ENCODE data around the gene ADAP1. TPM values are rescaled to one million over a fixed set of nuclear protein-coding genes. Genes with fewer than 3 reads are reported as not detected.
"Not testable (repeated sequence)": the region's sequence is repeated elsewhere in the genome, so short reads cannot be mapped to it uniquely, and the experiment has no call there.

Gene ADAP1
- total RNA-seq (2022) (65.6 and 77.6 TPM in 2 replicates), Bru-seq, nascent RNA (percentile 58 among the genes with signal in this experiment), BruChase-seq, experiment 1, labeled RNA remaining after a 2-hour chase (percentile 64 among the genes with signal in this experiment), BruChase-seq, experiment 2, labeled RNA remaining after a 6-hour chase (percentile 75 among the genes with signal in this experiment)
- long read RNA-seq, transcript ADAP1-201 (11 exons, 2,363 nt), result major isoform, 72 of 127 reads
- long read RNA-seq, transcript ADAP1-217 (11 exons, 2,118 nt), result minor isoform, 31 of 127 reads
- long read RNA-seq, partial matches to known transcripts, result 2 of 127 reads
- long read RNA-seq, other reads (novel, unspliced or antisense), result 19 of 127 reads

GRCh38 chr7:954330-955238 lies at the start of gene ADAP1:
Gene ADAP1, minus strand, starts transcription at chr7:954680. Its CDS starts 203 bp downstream, at chr7:954477.
- Mint-ChIP-seq H3K9me3 (ENCODE audit: unreplicated experiment) (no peaks in the 10 kb centered on the region), H3K4me1 (ENCODE audit: low read depth, unreplicated experiment) (no peaks in the 10 kb centered on the region), H3K27me3 (ENCODE audit: insufficient read depth, unreplicated experiment) (no peaks in the 10 kb centered on the region), H3K27ac (ENCODE audit: unreplicated experiment) (peak within 1 kb of the TSS; percentile 70), H3K4me3 (ENCODE audit: unreplicated experiment) (peak within 1 kb of the TSS; percentile 74), H3K36me3 (ENCODE audit: insufficient read depth, unreplicated experiment) (peaks cover 13% of the 10 kb centered on the region)
- TF ChIP-seq CTCF (IDR thresholded peaks at IDR 0.05; ENCODE audit: insufficient read depth in 1 of 2, low read depth in 1 of 2, low read length in 1 of 2, severe bottlenecking in 1 of 2, unreplicated experiment in 1 of 2), result peak in 1 of 2 experiments; percentile 32
- DNase-seq, result peak; percentile 52 to 87
- H3K36me3 ChIP-seq (ENCODE audit: control insufficient read depth, insufficient read depth, low read length), result no peaks in the 10 kb centered on the region
- no TSS peak for BruUV-seq (replicated peaks)
- peaks cover 18% of the 10 kb centered on the region for H3K4me1 ChIP-seq
- peak within 1 kb of the TSS; percentile 92 for H3K4me3 ChIP-seq (ENCODE audit: low read depth, low read length)
- intact Hi-C loops (cut with micrococcal nuclease; ENCODE audit: unreplicated experiment), result no loop called here
- ChIA-PET CTCF (no interaction called here), POLR2A (no interaction called here)
- H3K27me3 ChIP-seq (replicated peaks; ENCODE audit: control insufficient read depth, insufficient read depth, low read length), result no peaks in the 10 kb centered on the region
- no peaks in the 10 kb centered on the region for H3K9me3 ChIP-seq

GRCh38 chr7:1002445-1002844 lies 48.0 kb upstream of the ADAP1 start:
- H3K9me3 Mint-ChIP-seq (ENCODE audit: unreplicated experiment); BruUV-seq (replicated peaks); H3K27ac Mint-ChIP-seq (ENCODE audit: unreplicated experiment); POLR2A ChIA-PET; H3K27me3 ChIP-seq (replicated peaks; ENCODE audit: control insufficient read depth, insufficient read depth, low read length); H3K9me3 ChIP-seq; H3K4me1 Mint-ChIP-seq (ENCODE audit: low read depth, unreplicated experiment); H3K4me3 Mint-ChIP-seq (ENCODE audit: unreplicated experiment); H3K4me1 ChIP-seq; CTCF ChIA-PET; intact Hi-C loops (cut with micrococcal nuclease; ENCODE audit: unreplicated experiment); H3K27me3 Mint-ChIP-seq (ENCODE audit: insufficient read depth, unreplicated experiment); H3K36me3 ChIP-seq (ENCODE audit: control insufficient read depth, insufficient read depth, low read length); H3K4me3 ChIP-seq (ENCODE audit: low read depth, low read length); DNase-seq: not testable (repeated sequence)
- peaks cover 24% of the 10 kb centered on the region for H3K36me3 Mint-ChIP-seq (ENCODE audit: insufficient read depth, unreplicated experiment)

GRCh38 chr7:1002026-1002425 lies 47.5 kb upstream of the ADAP1 start:
- DNase-seq; H3K9me3 Mint-ChIP-seq (ENCODE audit: unreplicated experiment); H3K9me3 ChIP-seq; intact Hi-C loops (cut with micrococcal nuclease; ENCODE audit: unreplicated experiment); CTCF ChIA-PET; H3K4me3 Mint-ChIP-seq (ENCODE audit: unreplicated experiment); H3K27me3 ChIP-seq (replicated peaks; ENCODE audit: control insufficient read depth, insufficient read depth, low read length); POLR2A ChIA-PET; H3K27ac Mint-ChIP-seq (ENCODE audit: unreplicated experiment); H3K4me3 ChIP-seq (ENCODE audit: low read depth, low read length); H3K4me1 ChIP-seq; BruUV-seq (replicated peaks); H3K36me3 ChIP-seq (ENCODE audit: control insufficient read depth, insufficient read depth, low read length); H3K4me1 Mint-ChIP-seq (ENCODE audit: low read depth, unreplicated experiment); H3K27me3 Mint-ChIP-seq (ENCODE audit: insufficient read depth, unreplicated experiment): not testable (repeated sequence)
- peaks cover 27% of the 10 kb centered on the region for H3K36me3 Mint-ChIP-seq (ENCODE audit: insufficient read depth, unreplicated experiment)

GRCh38 chr7:1001069-1001770 lies 46.7 kb upstream of the ADAP1 start:
- H3K36me3 Mint-ChIP-seq (ENCODE audit: insufficient read depth, unreplicated experiment), result peaks cover 31% of the 10 kb centered on the region
- H3K27ac Mint-ChIP-seq (ENCODE audit: unreplicated experiment); H3K9me3 ChIP-seq; H3K36me3 ChIP-seq (ENCODE audit: control insufficient read depth, insufficient read depth, low read length); H3K4me3 Mint-ChIP-seq (ENCODE audit: unreplicated experiment); BruUV-seq (replicated peaks); H3K4me3 ChIP-seq (ENCODE audit: low read depth, low read length); H3K9me3 Mint-ChIP-seq (ENCODE audit: unreplicated experiment); intact Hi-C loops (cut with micrococcal nuclease; ENCODE audit: unreplicated experiment); H3K27me3 Mint-ChIP-seq (ENCODE audit: insufficient read depth, unreplicated experiment); POLR2A ChIA-PET; H3K27me3 ChIP-seq (replicated peaks; ENCODE audit: control insufficient read depth, insufficient read depth, low read length); H3K4me1 ChIP-seq; H3K4me1 Mint-ChIP-seq (ENCODE audit: low read depth, unreplicated experiment): not testable (repeated sequence)
- CTCF ChIA-PET, result interaction anchor here (0.6 kb wide), 1 partner anchor 473 kb away, joined by 7 read pairs; no protein-coding TSS in a partner anchor
- peak in 1 of 2 experiments; percentile 44 for DNase-seq

Measured in Caco-2 (cell line).